Measurements from ENCODE around the gene EPHB3.
"Not testable (repeated sequence)": the region's sequence is repeated elsewhere in the genome, so short reads cannot be mapped to it uniquely, and the experiment has no call there.

The EPHB3 gene

DNA sequence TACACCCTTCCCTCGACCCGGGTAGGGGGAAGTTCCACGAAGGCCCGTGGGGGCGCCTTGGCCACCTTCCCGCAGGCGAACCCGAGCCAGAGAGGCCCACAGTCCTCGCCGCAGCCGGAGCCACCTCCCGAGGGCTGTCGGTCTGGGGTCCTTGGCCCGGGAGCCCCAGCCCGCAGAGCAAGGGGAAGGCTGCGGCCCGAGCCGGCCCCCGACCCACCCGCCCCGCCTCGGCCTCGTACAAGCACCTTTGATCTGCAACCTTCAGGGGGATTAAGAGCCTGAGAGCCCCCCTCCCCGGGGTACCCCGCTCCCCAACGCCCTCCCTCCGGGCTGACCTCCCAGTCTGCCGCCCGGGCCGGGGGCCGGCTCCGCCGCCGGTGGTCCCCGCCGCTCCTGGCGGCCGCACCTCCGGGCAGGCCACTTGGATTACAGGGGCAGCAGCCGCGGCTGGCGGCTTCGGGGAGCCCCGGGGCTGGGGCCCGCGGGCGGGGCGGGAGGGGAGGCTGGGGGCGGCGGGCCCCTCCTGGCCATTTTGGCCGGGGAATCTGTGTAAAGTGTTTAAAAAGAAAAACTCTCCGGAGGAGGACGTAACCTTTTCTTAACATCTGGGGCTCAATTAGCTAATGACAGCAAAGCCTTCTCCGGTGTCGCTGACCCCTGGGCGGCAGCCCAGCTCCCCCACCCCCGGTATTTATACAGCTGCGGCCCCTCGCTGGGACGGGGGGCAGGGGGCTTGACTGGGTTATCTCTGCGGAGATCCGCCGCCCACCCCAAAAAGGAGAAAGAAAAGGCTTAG lies 40.2 kb downstream of the EPHB3 start:
- DNase-seq: no peak

DNA sequence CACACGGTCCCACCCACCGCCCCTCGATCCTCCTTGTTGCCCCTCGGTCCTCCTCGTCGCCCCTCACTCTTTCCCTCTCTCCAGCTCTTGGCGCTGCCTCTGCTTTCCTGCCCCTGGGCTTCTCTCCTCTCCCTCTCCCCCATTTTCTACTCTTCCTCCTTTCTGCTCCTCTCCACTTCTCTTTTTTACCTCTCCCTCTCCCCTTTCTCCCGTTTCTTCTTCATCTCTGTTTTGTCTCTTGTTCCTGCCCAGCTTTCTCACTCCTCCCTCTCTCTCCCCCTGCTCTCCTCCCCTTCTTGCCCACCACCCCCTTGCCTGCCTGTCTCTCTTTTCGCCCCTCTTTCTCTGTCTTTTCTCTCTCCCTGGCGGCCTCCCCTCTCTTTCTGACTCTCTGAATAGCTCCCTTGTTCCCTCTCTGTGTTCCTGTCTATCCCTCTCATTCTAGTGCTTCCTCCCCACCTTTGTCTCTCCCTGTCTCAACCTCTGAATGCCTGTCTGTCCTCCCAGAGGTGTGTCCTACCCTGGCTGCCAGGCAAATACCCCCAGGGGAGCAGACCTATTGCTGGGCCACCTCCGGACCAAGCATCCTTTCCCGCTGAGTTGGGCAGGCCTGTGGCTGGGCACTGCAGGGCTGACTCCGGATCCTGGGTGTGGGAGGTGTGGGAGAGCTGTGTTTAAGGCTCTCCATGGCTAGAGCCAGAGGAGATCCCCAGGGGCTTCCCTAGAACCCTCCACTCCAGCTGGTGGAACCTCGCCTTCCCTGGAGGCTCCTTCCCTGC lies 41.0 kb downstream of the EPHB3 start:
- peak; percentile 62 for DNase-seq

DNA sequence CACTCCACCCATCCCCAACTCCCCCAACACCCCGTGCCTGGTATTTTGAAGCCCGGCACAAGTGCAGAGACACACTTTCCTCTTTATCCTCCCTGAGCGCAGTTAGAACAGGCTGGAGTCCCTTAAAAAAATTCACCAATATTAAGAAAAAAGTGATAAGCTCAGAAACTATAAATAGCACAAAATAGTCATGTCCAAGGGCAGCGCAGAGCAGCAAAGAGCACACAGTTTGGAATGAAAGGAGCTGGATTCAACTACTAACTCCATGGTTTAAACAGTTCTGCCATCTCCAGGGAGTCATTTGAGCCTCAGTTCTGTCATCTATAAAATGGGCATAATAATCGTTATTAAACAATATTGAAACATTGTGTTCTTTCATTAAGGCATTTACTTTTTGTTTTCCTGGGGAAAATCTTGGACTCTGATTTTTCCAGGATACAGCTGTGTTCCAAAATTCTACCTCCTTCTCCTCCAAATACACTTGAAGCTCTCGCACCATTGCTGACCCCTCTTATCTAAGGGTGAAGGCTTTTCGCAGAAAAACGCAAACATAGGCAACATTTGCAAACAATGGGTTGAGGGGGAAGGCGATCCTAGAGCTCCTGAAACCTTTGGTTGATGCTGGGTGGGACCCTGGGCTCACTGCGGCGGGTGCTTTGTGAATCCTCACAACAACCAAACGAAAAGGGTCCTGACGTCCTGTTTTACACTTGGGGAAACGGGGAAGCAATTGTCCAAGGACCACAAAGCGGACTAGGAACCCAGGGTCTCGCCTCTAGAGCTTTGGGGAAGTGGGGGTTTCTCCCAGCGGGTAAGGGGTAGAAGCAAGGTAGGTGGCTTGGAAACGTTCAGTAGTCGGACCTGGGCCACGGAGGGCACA lies 41.8 kb downstream of the EPHB3 start:
- no peak for DNase-seq

DNA sequence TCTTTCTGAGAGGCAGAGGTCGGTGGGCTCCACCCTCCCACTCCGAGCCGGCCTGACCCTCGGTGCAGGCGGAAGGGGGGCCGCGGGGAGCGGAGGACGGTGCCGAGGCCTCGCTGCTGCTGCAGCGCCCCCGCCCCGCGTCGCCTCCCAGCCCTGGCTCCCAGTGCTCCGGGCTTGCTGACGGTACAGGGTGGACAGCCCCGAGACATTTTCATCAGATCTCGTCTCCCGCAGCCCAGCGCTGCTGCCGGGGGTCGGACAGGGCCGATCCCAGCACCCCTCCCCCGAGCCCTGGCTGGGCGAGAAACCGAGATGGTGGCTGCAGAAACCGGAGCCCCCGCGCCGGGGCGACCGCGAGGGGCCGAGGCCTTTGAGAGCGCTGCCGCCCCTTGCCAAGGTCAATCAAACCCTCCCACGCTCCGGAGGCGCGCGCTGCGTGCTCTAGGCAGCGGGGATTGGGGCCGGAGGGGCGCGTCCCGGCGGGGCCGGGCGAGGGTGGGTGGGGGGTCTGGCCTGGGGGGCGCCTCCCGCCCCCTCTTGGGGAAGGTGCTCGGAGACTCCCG lies 42.5 kb downstream of the EPHB3 start:
- DNase-seq: peak; percentile 70

- peak; percentile 60 for DNase-seq
These were observed 43.2 kb downstream of the EPHB3 start for GRCh38 chr3:184604615-184605290.

GRCh38 chr3:184608209-184608608 lies 46.6 kb downstream of the EPHB3 start:
- DNase-seq: no peak

DNA sequence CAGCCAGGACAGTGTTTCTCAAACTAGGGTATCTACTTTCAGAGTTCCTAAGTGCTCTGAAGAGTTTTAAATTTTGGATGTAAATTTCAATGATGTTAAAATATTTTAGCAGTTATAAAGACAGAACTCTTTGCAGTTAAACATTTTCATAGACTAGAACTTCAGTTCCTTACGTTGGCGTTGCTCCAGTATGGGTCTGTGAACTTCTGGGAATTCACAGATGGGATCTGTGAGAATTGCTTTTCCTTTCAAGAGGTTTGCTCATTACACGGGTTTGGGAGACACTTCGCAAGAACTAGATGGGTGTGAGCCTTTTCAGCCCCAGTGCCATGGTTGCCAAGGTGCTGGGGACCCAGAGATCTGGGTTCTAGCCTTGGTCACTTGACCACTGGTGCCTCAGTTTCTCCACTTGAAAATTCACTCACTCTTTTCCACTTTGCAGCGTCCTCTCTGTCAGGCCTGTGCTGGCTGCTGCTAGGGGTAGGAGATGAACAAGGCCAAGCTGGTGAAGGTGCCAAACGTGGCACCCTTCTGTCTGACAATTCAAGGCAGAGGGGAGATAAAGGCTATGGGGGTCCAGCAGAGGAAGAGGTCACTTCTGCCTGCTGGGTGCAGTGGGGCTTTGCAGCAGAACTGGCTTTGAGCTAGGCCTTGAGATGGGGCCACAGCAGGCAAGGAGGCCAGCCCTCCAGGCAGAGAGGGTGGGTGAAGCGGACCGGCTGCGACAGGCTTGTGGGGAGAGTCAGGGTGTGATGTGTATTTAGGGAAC lies 48.1 kb downstream of the EPHB3 start:
- DNase-seq: no peak

- DNase-seq: no peak
These were observed 48.8 kb downstream of the EPHB3 start for GRCh38 chr3:184610245-184610871.

GRCh38 chr3:184611607-184612281 lies 50.2 kb downstream of the EPHB3 start:
- DNase-seq: peak; percentile 85

DNA sequence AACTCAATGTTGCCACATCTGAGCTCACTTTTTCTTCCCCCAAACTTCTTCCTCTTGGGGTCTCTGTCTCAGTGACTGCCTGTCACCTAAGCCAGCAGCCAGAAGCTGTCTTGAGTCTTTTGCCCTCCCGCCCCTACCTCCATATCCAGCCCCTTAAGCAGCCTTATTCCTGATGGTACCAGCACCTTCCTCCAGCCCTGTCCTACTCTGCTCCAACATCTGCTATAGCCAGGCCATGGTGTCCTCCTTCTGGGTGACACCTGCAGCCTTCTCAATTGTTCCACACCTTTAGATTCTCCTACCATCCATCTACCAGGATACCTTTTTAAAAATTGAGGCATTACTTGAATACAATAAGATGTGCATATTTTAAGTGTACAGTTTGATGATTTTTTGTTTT lies 53.8 kb downstream of the EPHB3 start:
- DNase-seq: no peak

DNA sequence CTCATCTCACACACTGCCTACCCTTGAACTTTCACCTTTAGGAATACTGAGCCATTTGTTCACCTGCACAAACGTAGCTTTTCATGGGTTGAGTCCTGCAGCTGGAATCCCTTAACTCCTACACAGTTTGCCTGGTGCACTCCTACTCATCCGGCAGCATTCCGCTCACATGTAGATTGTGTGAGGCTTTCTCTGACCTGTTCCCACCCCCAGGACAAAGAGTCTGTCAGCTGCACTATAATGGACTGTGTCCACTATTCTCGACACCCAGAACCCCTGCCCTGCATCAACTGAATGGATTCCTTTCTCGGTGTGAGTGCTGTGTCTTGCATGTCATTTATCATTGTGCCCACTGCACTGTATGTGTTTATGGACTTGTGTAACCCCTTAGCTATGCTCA lies 54.9 kb downstream of the EPHB3 start:
- DNase-seq: no peak

DNA sequence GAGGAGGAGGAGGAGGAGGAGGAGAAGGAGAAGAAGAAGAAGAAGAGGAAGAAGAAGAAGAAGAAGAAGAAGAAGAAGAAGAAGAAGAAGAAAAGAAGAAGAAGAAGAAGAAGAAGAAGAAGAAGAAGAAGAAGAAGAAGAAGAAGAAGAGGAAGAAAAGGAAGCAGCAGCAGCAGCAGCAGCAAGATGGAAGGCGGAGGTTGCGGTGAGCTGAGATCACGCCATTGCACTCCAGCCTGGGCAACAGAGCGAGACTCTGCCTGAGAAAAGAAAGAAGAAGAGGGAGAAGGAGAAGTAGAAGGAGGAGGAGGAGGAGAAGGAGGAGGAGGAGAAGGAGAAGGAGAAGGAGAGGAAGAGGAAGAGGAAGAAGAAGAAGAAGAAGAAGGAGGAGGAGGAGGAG lies 55.7 kb downstream of the EPHB3 start:
- not testable (repeated sequence) for DNase-seq

GRCh38 chr3:184618811-184619210 lies 57.2 kb downstream of the EPHB3 start:
- DNase-seq: no peak

DNA sequence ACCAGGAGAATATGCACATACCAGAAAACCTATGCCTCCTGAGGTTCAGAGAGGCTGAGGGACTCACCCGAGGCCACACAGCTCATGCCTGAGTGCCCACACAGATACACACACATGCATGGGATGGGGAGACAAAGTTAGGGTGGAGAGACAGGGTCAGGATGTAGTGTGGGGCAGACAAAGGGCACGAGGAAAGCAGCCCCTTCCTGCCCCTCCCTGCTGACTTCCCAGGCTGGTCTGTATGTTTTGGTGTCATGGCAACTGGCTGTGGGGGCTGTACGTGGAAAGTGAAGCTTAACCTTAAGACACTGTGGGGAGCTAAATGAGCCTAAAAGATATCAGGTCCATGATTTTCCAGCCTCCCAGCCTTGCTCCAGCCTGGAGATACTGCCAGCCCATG lies 57.8 kb downstream of the EPHB3 start:
- peak; percentile 70 for DNase-seq

DNA sequence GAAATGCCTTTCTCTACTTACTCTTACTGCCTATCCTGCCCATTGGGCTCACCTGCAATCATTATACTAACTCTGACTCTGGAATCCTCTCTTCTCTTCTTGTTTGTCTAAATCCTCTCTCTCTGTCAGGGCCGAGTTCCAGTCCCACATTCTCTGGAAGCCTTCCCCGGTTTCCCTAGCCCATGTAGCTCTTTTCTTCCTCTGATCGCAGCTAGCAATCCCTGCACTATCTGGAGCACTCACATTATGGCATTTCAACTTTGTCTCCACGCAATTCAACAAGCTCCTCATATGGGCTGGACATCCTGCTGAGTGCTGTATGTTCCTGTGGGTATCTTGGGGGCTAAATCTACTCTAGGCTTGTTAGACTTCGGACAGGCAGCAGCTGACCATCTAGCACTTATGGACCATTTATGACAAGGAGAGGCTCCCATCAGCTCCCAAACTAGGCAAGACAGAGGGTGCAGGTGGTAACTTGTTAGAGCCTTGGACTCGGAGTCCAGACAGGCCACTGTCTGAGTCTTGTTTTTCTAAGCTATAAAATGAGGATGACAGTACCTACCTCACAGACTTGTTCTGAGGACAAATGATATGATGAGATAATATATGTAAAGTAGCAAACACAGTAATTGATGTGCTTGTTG lies 58.3 kb downstream of the EPHB3 start:
- DNase-seq: no peak

DNA sequence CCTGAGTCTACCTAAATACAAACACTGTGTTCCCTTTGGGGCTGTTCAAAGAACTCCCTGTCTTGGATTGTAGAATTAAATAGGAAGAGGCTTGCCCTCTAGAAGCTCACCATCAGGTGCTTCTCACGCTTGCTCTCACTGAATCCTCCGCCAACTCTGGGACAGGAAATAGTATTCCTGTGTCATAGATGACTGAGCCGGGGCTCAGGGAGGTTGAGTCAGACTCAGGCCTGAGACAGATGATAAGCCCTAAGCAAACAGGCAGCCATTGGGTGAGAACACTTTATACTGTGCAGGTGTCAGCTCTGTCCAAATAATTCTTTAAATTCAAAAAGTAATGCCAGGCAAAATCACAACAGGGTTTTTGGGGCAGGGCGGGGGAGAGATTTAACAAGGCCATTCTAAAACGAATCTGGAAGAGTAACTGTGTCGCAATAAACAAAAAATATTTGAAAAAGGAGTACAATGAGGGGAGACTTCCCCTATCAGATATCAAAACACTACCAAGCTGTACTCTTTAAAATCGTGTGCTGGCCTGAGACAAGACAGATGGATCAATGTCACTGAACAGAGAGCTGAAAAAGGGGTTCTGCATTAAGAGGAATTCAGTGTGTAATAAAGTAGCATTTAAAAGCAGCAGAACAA lies 59.0 kb downstream of the EPHB3 start:
- no peak for DNase-seq

DNA sequence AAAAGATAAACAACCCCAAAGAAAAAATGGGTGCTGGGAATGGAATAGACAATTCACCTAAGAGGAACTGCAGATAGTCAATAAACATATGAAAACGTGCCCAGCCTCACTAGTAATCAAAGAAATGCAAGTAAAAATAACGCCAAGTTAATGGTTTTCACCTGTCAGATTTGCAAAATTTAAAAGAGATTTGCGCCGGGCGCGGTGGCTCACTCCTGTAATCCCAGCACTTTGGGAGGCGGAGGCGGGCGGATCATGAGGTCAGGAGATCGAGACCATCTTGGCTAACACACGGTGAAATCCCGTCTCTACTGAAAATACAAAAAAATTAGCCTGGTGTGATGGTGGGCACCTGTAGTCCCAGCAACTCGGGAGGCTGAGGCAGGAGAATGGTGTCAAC lies 60.6 kb downstream of the EPHB3 start:
- DNase-seq: not testable (repeated sequence)

- no peak for DNase-seq
These were observed 65.3 kb downstream of the EPHB3 start for GRCh38 chr3:184626923-184627322.

- DNase-seq: no peak
These were observed 68.1 kb downstream of the EPHB3 start for GRCh38 chr3:184629555-184630160.
